GM12878 (cell line): ENCODE results near the gene SLC25A33. TPM values are rescaled to one million over a fixed set of nuclear protein-coding genes. Genes with fewer than 3 reads are reported as not detected.
"Not testable (repeated sequence)": the region's sequence is repeated elsewhere in the genome, so short reads cannot be mapped to it uniquely, and the experiment has no call there.

Source experiments
- ATAC-seq: fragments of 200-7000 bp; cut with Tn5 transposase; 3 replicates; pipeline ENCODE4 v1.9.1; 2020; ENCODE audit warnings: mild to moderate bottlenecking, moderate library complexity
- BruUV-seq: library from RNA; stranded (reverse); fragments of 400-500 nt; replicated peaks from 2 replicates; lab custom pipeline; 2021; lab: Mats Ljungman, UMichigan
- CTCF ChIA-PET: fragments of 300-600 bp; sonication (Branson Sonifier 250); formaldehyde crosslinking; extraction: SDS; loops from one replicate; lab custom pipeline; 2021; ENCODE audit warnings: inconsistent platforms; lab: Yijun Ruan, JAX
- POLR2A ChIA-PET: fragments of 350-600 bp; formaldehyde crosslinking; extraction: SDS; loops from one replicate; lab custom pipeline; 2021; ENCODE audit warnings: inconsistent platforms; lab: Charles Lee
- RAD21 ChIA-PET: fragments of 300-600 bp; sonication (Branson Sonifier 250); formaldehyde crosslinking; loops from one replicate; lab custom pipeline; 2023; ENCODE audit warnings: antibody characterized with exemption; ENCODE audit not compliant: unreplicated experiment; lab: Charles Lee
- SMC1A ChIA-PET: fragments of 300-600 bp; sonication (Branson Sonifier 250); formaldehyde crosslinking; loops from one replicate; lab custom pipeline; 2023; ENCODE audit not compliant: unreplicated experiment, uncharacterized antibody; lab: Charles Lee
- DNase-seq: peaks from one replicate; pipeline ENCODE4 v3.0.0-alpha.2; 2011; ENCODE audit warnings: low read depth, low spot score
- FAIRE-seq: peaks from 3 replicates; lab custom pipeline; 2011; peaks lifted over from hg19 to GRCh38; lab: Jason Lieb, UNC
- H2AFZ ChIP-seq: 2 replicates; pipeline ENCODE4 v1.6.0; 2011; ENCODE audit warnings: low read depth, low read length, control low read depth; ENCODE audit not compliant: control insufficient read depth
- H3K27ac ChIP-seq: 2 replicates; pipeline ENCODE4 v1.5.1; 2011; ENCODE audit warnings: control low read depth; ENCODE audit not compliant: control insufficient read depth, insufficient read depth
- H3K27me3 ChIP-seq, 2 experiments: replicated peaks in 1 of 2; 2 replicates each; pipeline versions ENCODE4 v1.6.0 to v1.6.1; 2011; ENCODE audit warnings: low read length in 1 of 2; ENCODE audit not compliant: control insufficient read depth in 2 of 2, insufficient read depth in 2 of 2
- H3K36me3 ChIP-seq, 2 experiments: 2 replicates each; pipeline ENCODE4 v1.5.1; 2011; ENCODE audit warnings: low read length in 1 of 2; ENCODE audit not compliant: control insufficient read depth in 2 of 2, insufficient read depth in 2 of 2
- H3K4me1 ChIP-seq: 2 replicates; pipeline ENCODE4 v1.6.1; 2011; ENCODE audit warnings: mild to moderate bottlenecking, low read length, moderate library complexity, mixed read lengths; ENCODE audit not compliant: control insufficient read depth, insufficient read depth
- H3K4me2 ChIP-seq: 2 replicates; pipeline ENCODE4 v1.6.0; 2011; ENCODE audit warnings: control low read depth; ENCODE audit not compliant: control insufficient read depth, insufficient read depth
- H3K4me3 ChIP-seq: fragments of 200-600 bp; sonication (generic); 2 replicates; pipeline ENCODE4 v1.5.1; 2016
- H3K79me2 ChIP-seq: 2 replicates; pipeline ENCODE4 v1.6.0; 2011; ENCODE audit warnings: low read length; ENCODE audit not compliant: control insufficient read depth, insufficient read depth
- H3K9ac ChIP-seq: 2 replicates; pipeline ENCODE4 v1.8.0; 2011; ENCODE audit warnings: low read length, control low read depth, mixed read lengths; ENCODE audit not compliant: control insufficient read depth, insufficient read depth
- H3K9me3 ChIP-seq: replicated peaks from 3 replicates; pipeline ENCODE4 v1.5.1; 2011; ENCODE audit warnings: mild to moderate bottlenecking, low read length; ENCODE audit not compliant: control insufficient read depth, insufficient read depth
- H4K20me1 ChIP-seq: 2 replicates; pipeline ENCODE4 v1.6.0; 2011; ENCODE audit not compliant: control insufficient read depth, insufficient read depth
- ATF7 ChIP-seq: fragments of 450-650 bp; IDR thresholded peaks from 2 replicates; pipeline ENCODE4 v1.6.1; 2016; ENCODE audit warnings: low read depth, mild to moderate bottlenecking
- HDGF ChIP-seq: fragments of 450-650 bp; IDR thresholded peaks from 2 replicates; pipeline ENCODE4 v1.6.1; 2016; ENCODE audit warnings: antibody characterized with exemption
- MTA2 ChIP-seq: fragments of 450-650 bp; IDR thresholded peaks from 2 replicates; pipeline ENCODE4 v1.6.1; 2016; ENCODE audit warnings: low read depth, mild to moderate bottlenecking, moderate library complexity
- NR2C2 ChIP-seq: IDR thresholded peaks from 2 replicates; pipeline ENCODE4 v1.6.1; 2011; ENCODE audit warnings: borderline replicate concordance, low read depth; ENCODE audit not compliant: control insufficient read depth, insufficient read length
- PAX5 ChIP-seq: IDR thresholded peaks from 2 replicates; pipeline ENCODE4 v1.6.1; 2011; ENCODE audit warnings: low read depth, low read length, borderline replicate concordance
- PAX8 ChIP-seq: fragments of 450-650 bp; IDR thresholded peaks from 2 replicates; pipeline ENCODE4 v1.6.1; 2017; ENCODE audit warnings: mild to moderate bottlenecking, moderate library complexity
- PKNOX1 ChIP-seq: fragments of 450-650 bp; IDR thresholded peaks from 2 replicates; pipeline ENCODE4 v1.6.1; 2016; ENCODE audit warnings: mild to moderate bottlenecking
- POLR2AphosphoS2 ChIP-seq: IDR thresholded peaks from 2 replicates; pipeline ENCODE4 v1.6.1; 2011; ENCODE audit warnings: low read depth, mild to moderate bottlenecking, low read length, improper control_type of control experiment, moderate library complexity
- SUZ12 ChIP-seq: fragments of 200-600 bp; sonication (generic); IDR thresholded peaks from one replicate; pipeline ENCODE4 v1.6.1; 2018; ENCODE audit warnings: antibody characterized with exemption, mild to moderate bottlenecking; ENCODE audit not compliant: unreplicated experiment
- TCF12 ChIP-seq: IDR thresholded peaks from 2 replicates; pipeline ENCODE4 v1.6.1; 2011; ENCODE audit warnings: low read depth, mild to moderate bottlenecking, low read length
- ZNF687 ChIP-seq: fragments of 450-650 bp; IDR thresholded peaks from 2 replicates; pipeline ENCODE4 v1.6.1; 2017; ENCODE audit warnings: mild to moderate bottlenecking, moderate library complexity
- WGBS: methylation state at CpG from one replicate; pipeline ENCODE4 v1.1.6; 2016; ENCODE audit warnings: low lambda C conversion rate; ENCODE audit not compliant: insufficient replicate concordance, insufficient coverage; ENCODE audit errors: missing lambda C conversion rate; 5-methylcytosine and 5-hydroxymethylcytosine counted together
- in situ Hi-C: fragments of 300-500 bp; cut with MboI; formaldehyde crosslinking; loops from 9 replicates; pipeline ENCODE4 v1.14.3; 2018; ENCODE audit warnings: mixed read lengths
- intact Hi-C: fragments of 100-400 bp; cut with micrococcal nuclease; formaldehyde crosslinking; loops from one replicate; pipeline ENCODE4 v1.14.2; 2022; ENCODE audit not compliant: unreplicated experiment
- polyA plus RNA-seq, 11 experiments: library from polyadenylated mRNA; depleted of rRNA in 4 of 11; unstranded in 6 of 11; stranded (reverse) in 5 of 11; fragments of >200 nt; fragmentation: Nextera tagmentation in 4 of 11; fragmentation: Illumina TruSeq in 1 of 11; extraction: Ambion mirVana in 4 of 11; extraction: Trizol in 1 of 11; gene quantifications; 1 replicate in 1 of 11; 2 replicates in 10 of 11; pipeline versions ENCODE4 v1.2.1 to v1.2.3, GENCODE V29; 2011 to 2016; ENCODE audit warnings: inconsistent platforms in 2 of 11, missing spikeins in 2 of 11, low read depth in 1 of 11
- total RNA-seq, 4 experiments: library from RNA; depleted of rRNA in 3 of 4; stranded (reverse); fragments of >200 nt in 3 of 4; fragmentation: Illumina TruSeq in 1 of 4; extraction: Trizol in 1 of 4; gene quantifications; 2 replicates each; pipeline versions ENCODE4 v1.2.1 to v1.2.3, GENCODE V29; 2013 to 2021

Gene SLC25A33
- total and polyA plus RNA-seq, 10 of the 15 experiments (the other 5 are each of a cell fraction or from before 2014, with no cell fraction given), result 1.7 to 11.2 (median 8.4) TPM

- H3K4me3 ChIP-seq, H3K27me3 ChIP-seq, H2AFZ ChIP-seq, H3K27ac ChIP-seq, H4K20me1 ChIP-seq, H3K36me3 ChIP-seq, BruUV-seq, H3K9ac ChIP-seq, in situ Hi-C loops, FAIRE-seq, H3K9me3 ChIP-seq, H3K4me2 ChIP-seq, ATAC-seq, DNase-seq: not testable (repeated sequence)
- ChIA-PET RAD21 (interaction anchor here (2.0 to 7.7 kb wide), 5 partner anchors 29 to 239 kb away, joined by 7 to 336 read pairs (median 13); partner anchors contain the start of gene PIK3CD), POLR2A (interaction anchor here (0.8 to 7.1 kb wide), 3 partner anchors 29 to 64 kb away, joined by 3 to 284 read pairs (median 8); partner anchors contain the start of gene PIK3CD), SMC1A (interaction anchor here (1.7 to 8.0 kb wide), 5 partner anchors 9 to 160 kb away, joined by 3 to 215 read pairs (median 44); partner anchors contain the start of gene PIK3CD), CTCF (interaction anchor here (3.2 to 7.6 kb wide), 2 partner anchors 9 to 30 kb away, joined by 42 to 203 read pairs; partner anchors contain the start of gene PIK3CD)
- intact Hi-C loops, result loop anchor here (5.0 kb wide), 2 partner anchors 47 to 157 kb away; no protein-coding TSS in a partner anchor
- H3K4me1 ChIP-seq, result peaks cover 35% of the 10 kb centered on the region
- peaks cover 21% of the 10 kb centered on the region for H3K79me2 ChIP-seq
- 100% methylated on average over 2 of the region's 3 CpGs for WGBS
Measured at GRCh38 chr1:9625030-9625429, 85.8 kb downstream of the SLC25A33 start.

GRCh38 chr1:9626201-9626608 is 86.9 kb downstream of the SLC25A33 start:
- ATAC-seq (peak; percentile 65), FAIRE-seq (peak; percentile 66), DNase-seq (peak; percentile 80)
- H3K4me3 ChIP-seq, result peak overlapping the region; percentile 58
- H3K27ac ChIP-seq, result peak overlapping the region; percentile 98
- peaks cover 32% of the 10 kb centered on the region for H3K79me2 ChIP-seq
- in situ Hi-C loops, result no loop called here
- ChIA-PET POLR2A (interaction anchor here (0.5 to 7.1 kb wide), 7 partner anchors 9 to 806 kb away, joined by 3 to 284 read pairs (median 3); partner anchors contain the start of gene PIK3CD), CTCF (interaction anchor here (0.6 to 7.6 kb wide), 31 partner anchors 9 to 590 kb away, joined by 3 to 203 read pairs (median 5); partner anchors contain the start of genes KIF1B, PIK3CD and TMEM201), SMC1A (interaction anchor here (0.7 to 8.0 kb wide), 13 partner anchors 10 to 240 kb away, joined by 3 to 215 read pairs (median 5); partner anchors contain the start of gene PIK3CD), RAD21 (interaction anchor here (0.7 to 7.7 kb wide), 18 partner anchors 11 to 1341 kb away, joined by 3 to 336 read pairs (median 6); partner anchors contain the start of gene PIK3CD)
- 1% methylated on average over 9 of the region's 9 CpGs for WGBS
- H3K9me3 ChIP-seq, result no peaks in the 10 kb centered on the region
- no peaks in the 10 kb centered on the region for H3K27me3 ChIP-seq
- intact Hi-C loops, result loop anchor here (2.0 to 5.0 kb wide), 5 partner anchors 46 to 241 kb away; no protein-coding TSS in a partner anchor
- H3K36me3 ChIP-seq, result no peaks in the 10 kb centered on the region
- peaks cover 37% of the 10 kb centered on the region for H3K4me1 ChIP-seq
- BruUV-seq, result no TSS peak
- H3K9ac ChIP-seq, result peak overlapping the region; percentile 88
- no peaks in the 10 kb centered on the region for H4K20me1 ChIP-seq
- peak overlapping the region; percentile 7; the same call in 1 of the 2 replicates for H2AFZ ChIP-seq
- H3K4me2 ChIP-seq, result peak overlapping the region; percentile 98
- TF ChIP-seq PAX8 (no peak), PKNOX1 (no peak), POLR2AphosphoS2 (no peak), ATF7 (no peak), ZNF687 (peak; percentile 62; the same call in 1 of the 2 replicates), TCF12 (peak; percentile 98), NR2C2 (no peak), MTA2 (peak; percentile 74), HDGF (no peak), SUZ12 (no peak), PAX5 (peak; percentile 88)
